Heart left ventricle (tissue), 16 donors: Measurements from ENCODE around the gene CAP1. TPM values are rescaled to one million over a fixed set of nuclear protein-coding genes. Genes with fewer than 3 reads are reported as not detected.
A peak's percentile ranks its signal among the peaks of the same experiment; 100 is the strongest.

Experiments used
- ATAC-seq, 4 donors: fragments of 200-7000 bp; cut with Tn5 transposase; one replicate each; pipeline ENCODE4 v1.9.1; 2020 to 2022; ENCODE audit warnings: moderate library complexity in 4 of 4, mild to moderate bottlenecking in 3 of 4, moderate number of reproducible peaks in 1 of 4
- DNase-seq, 5 donors: peaks; one replicate each; pipeline ENCODE4 v3.0.0-alpha.2; 2020
- H3K27ac ChIP-seq, 12 donors: fragments of 200-600 bp; sonication (generic) in 4 of 12; one replicate each; pipeline versions ENCODE4 v1.5.0 to v1.8.0; 2016 to 2022; ENCODE audit warnings: mild to moderate bottlenecking in 2 of 12
- H3K27me3 ChIP-seq, 9 donors: fragments of 200-600 bp; sonication (generic) in 2 of 9; one replicate each; pipeline versions ENCODE4 v1.5.1 to v1.8.0; 2016 to 2022; ENCODE audit warnings: mild to moderate bottlenecking in 3 of 9
- H3K36me3 ChIP-seq, 9 donors: fragments of 200-600 bp; sonication (generic) in 2 of 9; one replicate each; pipeline versions ENCODE4 v1.5.0 to v1.8.0; 2018 to 2022; ENCODE audit warnings: mild to moderate bottlenecking in 2 of 9
- H3K4me1 ChIP-seq, 12 donors: fragments of 200-600 bp; sonication (generic) in 4 of 12; one replicate each; pipeline versions ENCODE4 v1.5.0 to v1.8.0; 2016 to 2022; ENCODE audit warnings: mild to moderate bottlenecking in 3 of 12
- H3K4me3 ChIP-seq, 12 donors: fragments of 200-600 bp; sonication (generic) in 4 of 12; one replicate each; pipeline versions ENCODE4 v1.5.0 to v1.8.0; 2017 to 2022; ENCODE audit warnings: mild to moderate bottlenecking in 9 of 12, moderate library complexity in 4 of 12
- H3K9me3 ChIP-seq, 12 donors: fragments of 200-600 bp; sonication (generic) in 4 of 12; one replicate each; pipeline versions ENCODE4 v1.5.0 to v1.8.0; 2016 to 2022; ENCODE audit warnings: mild to moderate bottlenecking in 1 of 12
- POLR2A ChIP-seq, 2 donors: fragments of 450-650 bp; IDR thresholded peaks; one replicate each; pipeline ENCODE4 v1.6.1; 2017; ENCODE audit warnings: antibody characterized with exemption in 2 of 2, mild to moderate bottlenecking in 2 of 2, moderate library complexity in 2 of 2
- WGBS, 4 donors: extraction: QIAGEN DNeasy Blood & Tissue Kit in 2 of 4; methylation state at CpG; one replicate each; pipeline versions ENCODE4 v1.1.5 to v1.1.7; 2013 to 2018; 5-methylcytosine and 5-hydroxymethylcytosine counted together
- intact Hi-C, 10 donors: fragments of 100-400 bp; cut with DNase I; formaldehyde crosslinking; loops; one replicate each; pipeline versions ENCODE4 v1.11.1 to v1.14.2; 2022
- polyA plus RNA-seq, 2 donors: library from polyadenylated mRNA; stranded (reverse); fragments of 200-250 nt; gene quantifications; one replicate each; pipeline ENCODE4 v1.2.3, GENCODE V29; 2013
- total RNA-seq, 9 donors: library from RNA; depleted of rRNA in 2 of 9; stranded (reverse); fragments of >200 nt in 2 of 9; fragmentation: NEBNext Ultra II Directional in 3 of 9; extraction: Animal tissue kit (Norgen Biotek cat#: 25700) in 3 of 9; gene quantifications; one replicate each; pipeline versions ENCODE4 v1.1.0 to v1.2.4, GENCODE V29; 2016 to 2023
- TF ChIP-seq, protein P1 (sequence below), 12 donors: fragments of 200-600 bp; sonication (generic) in 4 of 12; IDR thresholded peaks; one replicate each; pipeline versions ENCODE4 v1.5.0 to v1.8.0; 2018 to 2022; ENCODE audit warnings: antibody characterized with exemption in 12 of 12, mild to moderate bottlenecking in 5 of 12
- donor health status: ischemic (EF 13 %, LVEDD 7.1; RV severe dilation, severe dysfunction).
- donor health status: healthy with polysubstance abuse.
- donor health status: DM: no; HTN: yes; CAD: no.
- donor health status: DM: no; HTN: no; CAD: no.
- donor health status: ischemic (EF 25% LVEDD 6.9; RV normal size, moderate dysfunction).
- donor health status: ischemic (EF 25% LVEDD 5.7; RV mildly dilated, moderate dysfunction).
- donor health status: healthy.
- donor health status: DM: yes; HTN: yes; CAD: no.
- donor health status: ischemic (EF 35%, LVEDD 5.7; RV mildly dilated, moderate dysfunction).
- donor health status: nonischemic (EF 11% LVEDD 7.7; RV severe dilation, severe dysfunction).
- donor health status: DM: yes; HTN: yes; CAD: no.
- donor health status: PGD.
- donor health status: ischemic (EF 29% LVEDD 5.4; RV normal size, mild dysfunction).
- donor health status: nonischemic (EF 23%, LVEDD 6.1; RV moderate dilation, normal function).

CAP1 gene
- total and polyA plus RNA-seq, 11 donors = 23.8 to 249 (median 69.9) TPM

GRCh38 chr1:40090652-40091355 is 50.3 kb downstream of the CAP1 start:
- H3K27me3 ChIP-seq = no peaks in the 10 kb centered on the region
- no peaks in the 10 kb centered on the region for H3K9me3 ChIP-seq
- no peak overlapping the region for H3K27ac ChIP-seq
- 87 to 89% (median 88%) methylated on average over 5 of the region's 5 CpGs for WGBS, 4 donors
- H3K4me1 ChIP-seq = peaks cover 0 to 24% (median 0%) of the 10 kb centered on the region in 12 donors
- ATAC-seq = no peak
- no peak for TF ChIP-seq POLR2A (IDR thresholded peaks at IDR 0.05)
- TF ChIP-seq, protein P1, sequence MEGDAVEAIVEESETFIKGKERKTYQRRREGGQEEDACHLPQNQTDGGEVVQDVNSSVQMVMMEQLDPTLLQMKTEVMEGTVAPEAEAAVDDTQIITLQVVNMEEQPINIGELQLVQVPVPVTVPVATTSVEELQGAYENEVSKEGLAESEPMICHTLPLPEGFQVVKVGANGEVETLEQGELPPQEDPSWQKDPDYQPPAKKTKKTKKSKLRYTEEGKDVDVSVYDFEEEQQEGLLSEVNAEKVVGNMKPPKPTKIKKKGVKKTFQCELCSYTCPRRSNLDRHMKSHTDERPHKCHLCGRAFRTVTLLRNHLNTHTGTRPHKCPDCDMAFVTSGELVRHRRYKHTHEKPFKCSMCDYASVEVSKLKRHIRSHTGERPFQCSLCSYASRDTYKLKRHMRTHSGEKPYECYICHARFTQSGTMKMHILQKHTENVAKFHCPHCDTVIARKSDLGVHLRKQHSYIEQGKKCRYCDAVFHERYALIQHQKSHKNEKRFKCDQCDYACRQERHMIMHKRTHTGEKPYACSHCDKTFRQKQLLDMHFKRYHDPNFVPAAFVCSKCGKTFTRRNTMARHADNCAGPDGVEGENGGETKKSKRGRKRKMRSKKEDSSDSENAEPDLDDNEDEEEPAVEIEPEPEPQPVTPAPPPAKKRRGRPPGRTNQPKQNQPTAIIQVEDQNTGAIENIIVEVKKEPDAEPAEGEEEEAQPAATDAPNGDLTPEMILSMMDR (IDR thresholded peaks at IDR 0.05) = no peak
- intact Hi-C loops = no loop called here
- no peak overlapping the region for H3K4me3 ChIP-seq
- DNase-seq = no peak
- peaks cover 0 to 69% (median 63%) of the 10 kb centered on the region in 9 donors for H3K36me3 ChIP-seq

- intact Hi-C loops = no loop called here
- no peak overlapping the region for H3K4me3 ChIP-seq
- 90 to 96% (median 91%) methylated on average over 2 of the region's 2 CpGs for WGBS, 4 donors
- no peak for DNase-seq
- no peak overlapping the region for H3K27ac ChIP-seq
- peaks cover 0 to 57% (median 51%) of the 10 kb centered on the region in 9 donors for H3K36me3 ChIP-seq
- no peak for ATAC-seq
- peaks cover 0 to 34% (median under 1%) of the 10 kb centered on the region in 12 donors for H3K4me1 ChIP-seq
- no peaks in the 10 kb centered on the region for H3K27me3 ChIP-seq
- no peaks in the 10 kb centered on the region for H3K9me3 ChIP-seq
- TF ChIP-seq, protein P1 (IDR thresholded peaks at IDR 0.05) = no peak
- TF ChIP-seq POLR2A (IDR thresholded peaks at IDR 0.05) = no peak
These were observed 51.7 kb downstream of the CAP1 start for GRCh38 chr1:40092241-40092640.

- no peak for DNase-seq
- Histone ChIP-seq H3K36me3 (peaks cover 0 to 50% (median 44%) of the 10 kb centered on the region in 9 donors), H3K9me3 (no peaks in the 10 kb centered on the region), H3K4me1 (peaks cover 0 to 41% (median 5%) of the 10 kb centered on the region in 12 donors), H3K27me3 (no peaks in the 10 kb centered on the region), H3K4me3 (no peak overlapping the region), H3K27ac (peak overlapping the region in 1 of 12 donors; percentile 79)
- 72 to 80% (median 75%) methylated on average over 6 of the region's 6 CpGs for WGBS, 4 donors
- no peak for ATAC-seq
- intact Hi-C loops = no loop called here
- TF ChIP-seq POLR2A (IDR thresholded peaks at IDR 0.05) = no peak
- TF ChIP-seq, protein P1 (IDR thresholded peaks at IDR 0.05) = no peak
These were observed 52.4 kb downstream of the CAP1 start for GRCh38 chr1:40092706-40093639.
